Psoas muscle (tissue), 8 donors: ENCODE measurements around the gene DNAJB5. TPM values are rescaled to one million over a fixed set of nuclear protein-coding genes. Genes with fewer than 3 reads are reported as not detected.

Experiments
- ATAC-seq, 4 donors: fragments of 200-7000 bp; cut with Tn5 transposase; one replicate each; pipeline ENCODE4 v1.9.1; 2020; ENCODE audit warnings: moderate library complexity in 3 of 4, mild to moderate bottlenecking in 2 of 4
- DNase-seq, 2 donors: peaks; one replicate each; pipeline ENCODE4 v3.0.0-alpha.2; 2020
- H3K27ac ChIP-seq: fragments of 200-600 bp; one replicate; pipeline ENCODE4 v1.8.0; 2022
- H3K27me3 ChIP-seq, 3 donors: fragments of 200-600 bp in 1 of 3; one replicate each; pipeline versions ENCODE4 v1.6.1 to v1.8.0; 2013 to 2022; ENCODE audit warnings: low read length in 2 of 3, mild to moderate bottlenecking in 2 of 3, moderate library complexity in 1 of 3; ENCODE audit not compliant: insufficient read depth in 3 of 3
- H3K36me3 ChIP-seq, 2 donors: fragments of 200-600 bp in 1 of 2; one replicate each; pipeline versions ENCODE4 v1.6.1 to v1.8.0; 2013 to 2022; ENCODE audit warnings: low read depth in 1 of 2, mild to moderate bottlenecking in 1 of 2, moderate library complexity in 1 of 2; ENCODE audit not compliant: insufficient read depth in 1 of 2
- H3K4me1 ChIP-seq: fragments of 200-600 bp; one replicate; pipeline ENCODE4 v1.8.0; 2022
- H3K4me3 ChIP-seq: fragments of 200-600 bp; one replicate; pipeline ENCODE4 v1.8.0; 2022; ENCODE audit warnings: mild to moderate bottlenecking
- H3K9me3 ChIP-seq: fragments of 200-600 bp; one replicate; pipeline ENCODE4 v1.8.0; 2022
- CTCF ChIP-seq: fragments of 200-600 bp; IDR thresholded peaks from one replicate; pipeline ENCODE4 v1.8.0; 2022; ENCODE audit warnings: antibody characterized with exemption
- WGBS, 3 donors: extraction: QIAGEN DNeasy Blood & Tissue Kit; methylation state at CpG; one replicate each; pipeline versions ENCODE4 v1.1.6 to v1.1.7; 2013; 5-methylcytosine and 5-hydroxymethylcytosine counted together
- intact Hi-C, 2 donors: fragments of 100-400 bp; cut with DNase I; formaldehyde crosslinking; loops; one replicate each; pipeline versions ENCODE4 v1.11.0 to v1.14.2; 2022
- polyA plus RNA-seq, 3 donors: library from polyadenylated mRNA; stranded (reverse); fragments of 200-250 nt; gene quantifications; one replicate each; pipeline ENCODE4 v1.2.3, GENCODE V29; 2013
- total RNA-seq, 4 donors: library from RNA; stranded (reverse); fragmentation: NEBNext Ultra II Directional in 2 of 4; extraction: Animal tissue kit (Norgen Biotek cat#: 25700) in 2 of 4; gene quantifications; one replicate each; pipeline versions ENCODE4 v1.2.1 to v1.2.4, GENCODE V29; 2021 to 2023
- donor health status: healthy with polysubstance abuse.
- donor health status: DM: no; HTN: no; CAD: no; lungs with moderate emphysema.
- donor health status: Bipolar disorder and iron deficiency.
- donor health status: healthy.
- donor health status: DM: yes; HTN: yes; CAD: no.
- donor health status: DM: no; HTN: no; CAD: no.
- donor health status: DM: no; HTN: no; CAD: no.
- donor health status: DM: yes; HTN: yes; CAD: no.

Gene DNAJB5
- total and polyA plus RNA-seq, 7 donors: 44.2 to 260 (median 145) TPM

GRCh38 chr9:35035851-35036701 lies 46.5 kb downstream of the DNAJB5 start:
- 47 to 54% (median 52%) methylated on average over 46 to 48 of the region's 48 CpGs for WGBS, 3 donors
- Histone ChIP-seq H3K27me3 (no peaks in the 10 kb centered on the region), H3K27ac (no peak overlapping the region), H3K9me3 (no peaks in the 10 kb centered on the region), H3K4me1 (no peaks in the 10 kb centered on the region), H3K36me3 (peaks cover 6 to 88% of the 10 kb centered on the region in 2 donors), H3K4me3 (peak overlapping the region; percentile 41)
- no peak for TF ChIP-seq CTCF
- ATAC-seq (peak; percentile 24 to 39 (median 28)), DNase-seq (peak; percentile 51 to 69)
- intact Hi-C loops: no loop called here

GRCh38 chr9:35042081-35042604 lies 52.6 kb downstream of the DNAJB5 start:
- H3K27me3 ChIP-seq: no peaks in the 10 kb centered on the region
- WGBS, 3 donors: 79 to 95% (median 86%) methylated on average over 3 of the region's 3 CpGs
- no peaks in the 10 kb centered on the region for H3K9me3 ChIP-seq
- TF ChIP-seq CTCF: no peak
- intact Hi-C loops: no loop called here
- ATAC-seq (peak; percentile 52 to 85 (median 68)), DNase-seq (peak in 1 of 2 donors; percentile 30)
- H3K27ac ChIP-seq: no peak overlapping the region
- no peak overlapping the region for H3K4me3 ChIP-seq
- peaks cover 7 to 90% of the 10 kb centered on the region in 2 donors for H3K36me3 ChIP-seq
- no peaks in the 10 kb centered on the region for H3K4me1 ChIP-seq

- TF ChIP-seq CTCF: no peak
- H3K27ac ChIP-seq: no peak overlapping the region
These were observed 53.5 kb downstream of the DNAJB5 start for GRCh38 chr9:35042891-35043545.

GRCh38 chr9:35044071-35044470 lies 54.5 kb downstream of the DNAJB5 start:
- H3K27me3 ChIP-seq: no peaks in the 10 kb centered on the region
- H3K27ac ChIP-seq: no peak overlapping the region
- no peak for TF ChIP-seq CTCF
- no peaks in the 10 kb centered on the region for H3K9me3 ChIP-seq
- no peak for DNase-seq
- H3K36me3 ChIP-seq: peaks cover 5 to 91% of the 10 kb centered on the region in 2 donors
- no peaks in the 10 kb centered on the region for H3K4me1 ChIP-seq
- H3K4me3 ChIP-seq: no peak overlapping the region
- no peak for ATAC-seq
- intact Hi-C loops: no loop called here
- WGBS, 3 donors: 88 to 90% (median 88%) methylated on average over 3 of the region's 3 CpGs

More at GRCh38 chr9:35042891-35043545, 53.5 kb downstream of the DNAJB5 start:
- DNase-seq (no peak), ATAC-seq (no peak)
- Histone ChIP-seq H3K9me3 (no peaks in the 10 kb centered on the region), H3K4me3 (no peak overlapping the region), H3K4me1 (no peaks in the 10 kb centered on the region), H3K36me3 (peaks cover 7 to 91% of the 10 kb centered on the region in 2 donors), H3K27me3 (no peaks in the 10 kb centered on the region)
- intact Hi-C loops: no loop called here
- WGBS, 3 donors: 91 to 92% (median 92%) methylated on average over 6 of the region's 6 CpGs

Other genes with a start within 250 kb of the DNAJB5 start
- under 1 TPM in 2 of 4 donors, not detected in 2; 0.04 to 0.11 TPM for gene PHF24, start 31.5 kb upstream of the DNAJB5 start, total RNA-seq
- under 1 TPM in 2 of 3 donors, not detected in 1; 0.03 to 0.04 TPM for gene PHF24, start 31.5 kb upstream of the DNAJB5 start, polyA plus RNA-seq
- 100 to 1,000 TPM; 362 to 491 (median 403) TPM for gene VCP, start 82.9 kb downstream of the DNAJB5 start, total RNA-seq
- 100 to 1,000 TPM; 237 to 412 (median 384) TPM for gene VCP, start 82.9 kb downstream of the DNAJB5 start, polyA plus RNA-seq
- 1 to 10 TPM; 2.9 to 6.0 (median 3.7) TPM for gene FANCG, start 90.2 kb downstream of the DNAJB5 start, total RNA-seq
- 1 to 10 TPM; 1.6 to 4.5 (median 4.2) TPM for gene FANCG, start 90.2 kb downstream of the DNAJB5 start, polyA plus RNA-seq
- gene PIGO, start 106.8 kb downstream of the DNAJB5 start, total RNA-seq: 10 to 100 TPM in 1 of 4 donors, 1 to 10 TPM in 3; 6.8 to 11.3 (median 8.6) TPM
- gene PIGO, start 106.8 kb downstream of the DNAJB5 start, polyA plus RNA-seq: 10 to 100 TPM in 1 of 3 donors, 1 to 10 TPM in 2; 6.2 to 11.6 (median 8.1) TPM
- gene STOML2, start 113.4 kb downstream of the DNAJB5 start, total RNA-seq: 100 to 1,000 TPM in 3 of 4 donors, 10 to 100 TPM in 1; 98.6 to 138 (median 121) TPM
- gene STOML2, start 113.4 kb downstream of the DNAJB5 start, polyA plus RNA-seq: 100 to 1,000 TPM; 141 to 228 (median 173) TPM
- gene ATOSB, start 126.1 kb downstream of the DNAJB5 start, total RNA-seq: 10 to 100 TPM in 3 of 4 donors, 1 to 10 TPM in 1; 10.0 to 17.1 (median 15.1) TPM
- 10 to 100 TPM in 2 of 3 donors, 1 to 10 TPM in 1; 9.1 to 27.6 (median 17.0) TPM for gene ATOSB, start 126.1 kb downstream of the DNAJB5 start, polyA plus RNA-seq
- gene UNC13B, start 172.3 kb downstream of the DNAJB5 start, total RNA-seq: 10 to 100 TPM; 10.5 to 12.9 (median 11.5) TPM
- 1 to 10 TPM; 7.0 to 8.1 (median 7.8) TPM for gene UNC13B, start 172.3 kb downstream of the DNAJB5 start, polyA plus RNA-seq